NCI-H526 treated with DMSO at 0.1 percent for 48 hours (cell line): Measurements from ENCODE around the gene NCMAP.

ENCODE experiments used
- DNase-seq: peaks from one replicate; lab custom pipeline; 2025; lab: John Stamatoyannopoulos, UW

NCMAP gene

GRCh38 chr1:24622218-24622617 is 66.3 kb downstream of the NCMAP start:
- no peak for DNase-seq

- DNase-seq: no peak
These were observed 76.9 kb downstream of the NCMAP start for GRCh38 chr1:24632832-24633175.

DNA sequence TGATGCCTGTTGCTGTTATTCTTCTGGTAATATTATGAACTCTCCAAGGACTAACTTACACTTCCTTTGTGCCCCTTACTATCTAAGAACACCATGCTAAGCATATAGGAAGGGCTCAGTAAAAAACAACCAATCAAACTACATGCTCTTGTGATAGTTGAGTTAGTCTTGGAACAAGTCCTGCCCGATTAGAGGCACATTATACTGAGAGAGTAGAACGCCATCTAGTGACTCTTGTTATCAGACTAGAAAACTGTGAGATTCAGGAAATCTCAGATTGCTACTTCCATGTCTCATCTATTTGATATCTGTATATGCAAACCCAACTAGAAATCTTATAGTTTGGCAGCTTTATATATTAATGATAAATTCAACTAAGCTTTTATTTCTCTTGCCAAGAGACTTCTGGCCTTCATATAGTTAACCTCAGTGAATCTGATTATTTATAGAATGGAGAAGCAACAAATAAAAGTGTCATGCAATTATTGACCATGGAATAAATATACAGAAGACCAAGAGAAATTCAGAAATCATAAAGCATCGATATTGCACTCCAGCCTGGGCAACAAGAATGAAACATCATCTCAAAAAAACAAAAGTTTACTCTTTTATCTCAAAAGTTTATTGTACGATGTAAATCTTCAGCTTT is 79.4 kb downstream of the NCMAP start:
- peak; percentile 67 for DNase-seq

GRCh38 chr1:24636661-24637357 is 80.9 kb downstream of the NCMAP start:
- DNase-seq: no peak

GRCh38 chr1:24639094-24639493 is 83.2 kb downstream of the NCMAP start:
- DNase-seq: no peak

- no peak for DNase-seq
These were observed 84.0 kb downstream of the NCMAP start for GRCh38 chr1:24639881-24640280.

DNA sequence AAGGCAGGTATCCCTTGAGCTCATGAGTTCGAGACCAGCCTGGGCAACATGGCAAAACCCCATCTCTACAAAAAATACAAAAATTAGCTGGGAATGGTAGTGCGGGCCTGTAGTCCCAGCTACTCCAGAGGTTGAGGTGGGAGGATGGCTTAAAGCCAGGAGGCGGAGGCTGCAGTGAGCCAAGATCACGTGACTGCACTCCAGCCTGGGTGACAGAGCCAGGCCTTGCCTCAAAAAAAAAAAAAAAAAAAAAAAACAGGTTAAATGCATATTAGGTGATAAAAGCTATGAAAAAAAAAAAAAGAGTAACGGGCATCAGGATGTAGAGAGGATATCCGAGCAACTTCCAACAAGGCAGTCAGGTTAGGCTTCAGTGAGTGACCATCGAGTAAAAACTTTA is 84.4 kb downstream of the NCMAP start:
- no peak for DNase-seq

DNA sequence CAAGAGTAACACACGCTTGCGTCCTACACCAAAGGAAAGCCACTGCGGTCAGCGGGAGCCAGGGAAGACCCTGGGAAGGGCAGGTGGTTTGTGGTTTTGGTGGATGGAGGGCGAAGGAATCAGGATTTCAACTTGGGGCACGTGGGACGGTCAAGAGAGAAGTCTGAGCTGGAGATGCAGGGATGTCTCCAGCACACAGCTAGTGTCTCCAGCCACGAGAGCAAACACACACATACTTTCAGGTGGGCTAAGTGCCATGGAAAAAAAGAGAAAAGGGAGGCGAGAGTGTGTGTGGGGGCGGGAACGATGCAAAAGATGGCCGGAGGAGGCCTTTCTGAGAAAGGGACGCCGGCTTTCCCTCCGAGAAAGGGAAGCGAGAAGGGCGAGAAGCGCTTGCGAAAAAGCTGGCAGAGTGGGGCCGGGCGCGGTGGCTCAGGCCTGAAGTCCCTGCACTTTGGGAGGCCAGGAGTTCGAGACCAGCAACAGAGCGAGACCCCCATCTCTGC is 85.8 kb downstream of the NCMAP start:
- no peak for DNase-seq

- DNase-seq: peak; percentile 97
These were observed 86.8 kb downstream of the NCMAP start, which contains the start of gene SRRM1 for GRCh38 chr1:24642481-24643362. Gene SRRM1 (plus strand): TSS chr1:24643302. CDS start chr1:24643327, 25 bp downstream.

DNA sequence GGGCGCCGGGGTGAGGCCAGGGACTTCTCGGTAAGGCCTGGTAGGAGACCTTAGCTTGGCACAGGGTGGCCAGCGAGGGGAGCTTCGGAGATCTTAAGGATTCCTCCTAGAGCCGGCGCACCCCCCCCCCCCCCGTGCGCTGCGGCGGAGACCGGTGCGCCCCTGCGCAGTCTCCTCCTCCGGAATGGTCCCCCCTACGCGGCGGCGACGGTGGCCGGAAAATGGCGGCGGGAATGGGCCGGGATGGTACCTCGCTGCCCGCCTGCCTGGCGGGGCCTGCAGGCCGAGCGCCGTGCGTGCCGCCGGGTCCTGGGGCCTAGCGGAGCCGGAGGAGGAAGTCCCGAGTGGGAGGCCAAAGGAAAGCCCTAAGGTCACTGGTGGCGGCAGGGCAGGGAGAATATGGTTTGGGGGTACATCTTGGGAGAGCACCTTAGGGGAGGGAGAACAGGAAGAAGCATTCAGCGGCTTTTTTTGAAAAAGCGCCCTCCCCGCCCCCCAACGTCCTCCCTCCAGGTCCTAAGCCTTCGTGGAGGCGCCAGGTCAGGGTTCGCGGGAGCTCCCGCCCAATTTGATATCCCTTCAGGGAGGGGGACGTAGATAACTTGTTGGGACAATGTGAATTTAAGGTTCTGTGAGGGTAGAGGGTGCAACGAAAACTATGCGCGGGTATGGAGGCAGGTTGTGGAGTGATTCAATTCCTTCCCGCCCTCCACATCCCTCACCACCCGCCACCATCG is 87.6 kb downstream of the NCMAP start:
- no peak for DNase-seq

DNA sequence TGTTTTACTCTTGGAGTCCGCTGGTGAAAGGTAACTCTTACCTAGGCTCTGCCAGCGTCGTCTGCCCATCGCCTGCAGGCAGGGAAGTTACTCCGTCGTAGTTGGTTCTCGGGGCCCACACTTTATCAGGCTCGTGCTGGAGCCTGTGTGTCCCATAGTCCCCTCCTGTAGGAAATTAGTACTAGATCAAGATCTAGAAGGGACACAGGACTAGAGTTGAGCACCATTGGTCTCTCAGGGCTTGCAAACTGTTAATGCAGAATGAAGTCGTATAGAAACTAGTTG is 88.2 kb downstream of the NCMAP start:
- DNase-seq: no peak

GRCh38 chr1:24648919-24649318 is 93.0 kb downstream of the NCMAP start:
- DNase-seq: no peak

- DNase-seq: no peak
These were observed 96.5 kb downstream of the NCMAP start for GRCh38 chr1:24652382-24652781.

- no peak for DNase-seq
These were observed 98.1 kb downstream of the NCMAP start for GRCh38 chr1:24654010-24654409.

DNA sequence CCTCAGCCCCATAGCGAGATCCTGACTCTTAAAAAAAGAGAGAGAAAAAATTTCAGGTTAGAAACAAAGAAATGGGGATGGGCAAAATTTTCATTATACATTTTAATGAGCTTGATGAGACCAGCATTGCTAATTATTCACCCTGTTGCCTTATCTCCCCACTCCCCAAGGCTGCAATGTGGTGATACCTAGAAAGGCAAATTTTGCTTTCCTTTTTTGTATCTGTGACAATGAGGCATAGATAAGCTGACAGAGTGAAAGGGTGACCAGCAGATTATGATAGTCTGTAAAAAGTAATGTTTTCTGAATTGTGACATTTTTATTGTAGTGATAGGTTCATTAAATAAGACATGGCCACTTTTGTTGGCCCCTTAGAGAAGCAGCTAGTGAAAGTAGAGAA is 100.2 kb downstream of the NCMAP start:
- DNase-seq: no peak

DNA sequence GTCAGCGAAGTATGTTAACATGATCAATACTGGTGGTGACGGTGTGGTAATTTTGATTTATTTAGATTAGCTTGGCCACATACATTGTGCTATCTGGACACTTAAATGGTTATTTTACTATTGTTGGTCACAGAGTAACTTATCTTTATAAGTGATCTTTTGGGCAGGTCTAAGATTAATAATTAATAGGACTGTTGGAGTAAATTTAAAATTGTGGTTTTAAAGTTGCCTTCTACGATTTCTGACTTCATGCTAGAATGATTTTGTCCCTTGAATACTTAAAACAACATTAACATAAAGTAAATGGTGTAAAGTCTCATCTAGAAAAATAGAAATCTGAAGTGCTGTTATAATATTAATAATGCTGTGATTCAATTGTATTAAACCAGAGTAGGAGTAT is 101.9 kb downstream of the NCMAP start:
- DNase-seq: peak; percentile 14
